Peyer's patch (tissue), 4 donors: Measurements from ENCODE around the gene PCDHA7. TPM values are rescaled to one million over a fixed set of nuclear protein-coding genes. Genes with fewer than 3 reads are reported as not detected.
"Not testable (repeated sequence)": the region's sequence is repeated elsewhere in the genome, so short reads cannot be mapped to it uniquely, and the experiment has no call there.

Experiments
- DNase-seq, 3 donors: peaks; one replicate each; pipeline ENCODE4 v3.0.0-alpha.2; 2017 to 2019
- H3K27ac ChIP-seq, 4 donors: fragments of 200-600 bp; sonication (generic); one replicate each; pipeline ENCODE4 v1.5.1; 2016 to 2019
- H3K27me3 ChIP-seq, 2 donors: fragments of 200-600 bp; sonication (generic); one replicate each; pipeline ENCODE4 v1.5.1; 2019
- H3K36me3 ChIP-seq, 3 donors: fragments of 200-600 bp; sonication (generic); one replicate each; pipeline ENCODE4 v1.5.1; 2016 to 2019
- H3K4me1 ChIP-seq, 4 donors: fragments of 200-600 bp; sonication (generic); one replicate each; pipeline ENCODE4 v1.5.1; 2016 to 2019
- H3K4me3 ChIP-seq, 4 donors: fragments of 200-600 bp; sonication (generic); 1 replicate in 3 of 4; 2 replicates in 1 of 4; pipeline ENCODE4 v1.5.1; 2016 to 2019; ENCODE audit warnings: mild to moderate bottlenecking in 1 of 4
- H3K9me3 ChIP-seq, 4 donors: fragments of 200-600 bp; sonication (generic); one replicate each; pipeline ENCODE4 v1.5.1; 2016 to 2019; ENCODE audit warnings: mild to moderate bottlenecking in 1 of 4
- CTCF ChIP-seq, 6 experiments: fragments of 450-650 bp in 4 of 6; fragments of 200-600 bp in 2 of 6; sonication (generic) in 1 of 6; IDR thresholded peaks; one replicate each; pipeline ENCODE4 v1.5.1; 2017 to 2019; ENCODE audit warnings: antibody characterized with exemption in 6 of 6, mild to moderate bottlenecking in 3 of 6, moderate library complexity in 1 of 6
- POLR2A ChIP-seq, 2 donors: fragments of 450-650 bp; IDR thresholded peaks; one replicate each; pipeline ENCODE4 v1.5.1; 2017; ENCODE audit warnings: antibody characterized with exemption in 2 of 2, mild to moderate bottlenecking in 2 of 2, moderate library complexity in 2 of 2
- total RNA-seq, 4 donors: library from RNA; depleted of rRNA; stranded (reverse); fragments of >200 nt; gene quantifications; one replicate each; pipeline ENCODE4 v1.1.0, GENCODE V29; 2016

The PCDHA7 gene
- total RNA-seq, 4 donors from 2014 or later = 0.27 to 1.7 (median 1.2) TPM; not detected in 1

GRCh38 chr5:140801494-140801841 lies 32.6 kb upstream of the PCDHA7 start:
- H3K4me1 ChIP-seq = no peaks in the 10 kb centered on the region
- no peak overlapping the region for H3K27ac ChIP-seq
- no peaks in the 10 kb centered on the region for H3K27me3 ChIP-seq
- H3K9me3 ChIP-seq = peaks cover 0 to 28% (median 3%) of the 10 kb centered on the region in 4 donors
- no peak for DNase-seq
- TF ChIP-seq CTCF (IDR thresholded peaks at IDR 0.05) (peak in 1 of 6 experiments; percentile 16), POLR2A (IDR thresholded peaks at IDR 0.05) (no peak)
- H3K36me3 ChIP-seq = no peaks in the 10 kb centered on the region
- H3K4me3 ChIP-seq = peak overlapping the region in 2 of 4 donors; percentile 18 to 35

- H3K9me3 ChIP-seq = peaks cover 0 to 25% (median 0%) of the 10 kb centered on the region in 4 donors
- H3K36me3 ChIP-seq, DNase-seq, H3K27me3 ChIP-seq, H3K27ac ChIP-seq, H3K4me3 ChIP-seq, H3K4me1 ChIP-seq: not testable (repeated sequence)
These were observed 31.7 kb upstream of the PCDHA7 start for GRCh38 chr5:140802381-140802780.

- DNase-seq = no peak
- Histone ChIP-seq H3K9me3 (peaks cover 0 to 29% (median 0%) of the 10 kb centered on the region in 4 donors), H3K4me3 (no peak overlapping the region), H3K27me3 (no peaks in the 10 kb centered on the region), H3K36me3 (no peaks in the 10 kb centered on the region), H3K4me1 (no peaks in the 10 kb centered on the region), H3K27ac (no peak overlapping the region)
- TF ChIP-seq POLR2A (IDR thresholded peaks at IDR 0.05) (no peak), CTCF (IDR thresholded peaks at IDR 0.05) (no peak)
These were observed 31.2 kb upstream of the PCDHA7 start for GRCh38 chr5:140802781-140803271.

GRCh38 chr5:140806834-140807775 lies 27.0 kb upstream of the PCDHA7 start, which contains the start of gene PCDHA4:
PCDHA4 (plus strand) TSS chr5:140807068.
- H3K27me3 ChIP-seq = no peaks in the 10 kb centered on the region
- no peaks in the 10 kb centered on the region for H3K4me1 ChIP-seq
- H3K9me3 ChIP-seq = peaks cover 0 to 31% (median 0%) of the 10 kb centered on the region in 4 donors
- H3K36me3 ChIP-seq = no peaks in the 10 kb centered on the region
- no peak for DNase-seq
- no peak for TF ChIP-seq POLR2A (IDR thresholded peaks at IDR 0.05)
- peak in 1 of 6 experiments; percentile 9 for TF ChIP-seq CTCF (IDR thresholded peaks at IDR 0.05)
- peak within 1 kb of the TSS; percentile 9 to 40 (median 20) for H3K4me3 ChIP-seq
- peak within 1 kb of the TSS in 1 of 4 donors; percentile 17 for H3K27ac ChIP-seq

GRCh38 chr5:140808241-140808888 lies 25.7 kb upstream of the PCDHA7 start:
- H3K4me1 ChIP-seq, DNase-seq, H3K27ac ChIP-seq, H3K27me3 ChIP-seq, H3K4me3 ChIP-seq, H3K36me3 ChIP-seq: not testable (repeated sequence)
- peaks cover 0 to 20% (median 0%) of the 10 kb centered on the region in 4 donors for H3K9me3 ChIP-seq

GRCh38 chr5:140808889-140809291 lies 25.2 kb upstream of the PCDHA7 start:
- no peak for DNase-seq
- Histone ChIP-seq H3K27ac (no peak overlapping the region), H3K36me3 (no peaks in the 10 kb centered on the region), H3K9me3 (peaks cover 0 to 19% (median 0%) of the 10 kb centered on the region in 4 donors), H3K27me3 (no peaks in the 10 kb centered on the region), H3K4me3 (no peak overlapping the region), H3K4me1 (no peaks in the 10 kb centered on the region)
- TF ChIP-seq CTCF (IDR thresholded peaks at IDR 0.05) (no peak), POLR2A (IDR thresholded peaks at IDR 0.05) (no peak)
